Nucleus accumbens (tissue), 56 donors: ENCODE data around the gene ZNF331.
"Not testable (repeated sequence)": the region's sequence is repeated elsewhere in the genome, so short reads cannot be mapped to it uniquely, and the experiment has no call there.

ENCODE experiments used
- DNase-seq, 56 donors: peaks; one replicate each; lab custom pipeline; 2025; lab: John Stamatoyannopoulos, UW

Gene ZNF331

DNA sequence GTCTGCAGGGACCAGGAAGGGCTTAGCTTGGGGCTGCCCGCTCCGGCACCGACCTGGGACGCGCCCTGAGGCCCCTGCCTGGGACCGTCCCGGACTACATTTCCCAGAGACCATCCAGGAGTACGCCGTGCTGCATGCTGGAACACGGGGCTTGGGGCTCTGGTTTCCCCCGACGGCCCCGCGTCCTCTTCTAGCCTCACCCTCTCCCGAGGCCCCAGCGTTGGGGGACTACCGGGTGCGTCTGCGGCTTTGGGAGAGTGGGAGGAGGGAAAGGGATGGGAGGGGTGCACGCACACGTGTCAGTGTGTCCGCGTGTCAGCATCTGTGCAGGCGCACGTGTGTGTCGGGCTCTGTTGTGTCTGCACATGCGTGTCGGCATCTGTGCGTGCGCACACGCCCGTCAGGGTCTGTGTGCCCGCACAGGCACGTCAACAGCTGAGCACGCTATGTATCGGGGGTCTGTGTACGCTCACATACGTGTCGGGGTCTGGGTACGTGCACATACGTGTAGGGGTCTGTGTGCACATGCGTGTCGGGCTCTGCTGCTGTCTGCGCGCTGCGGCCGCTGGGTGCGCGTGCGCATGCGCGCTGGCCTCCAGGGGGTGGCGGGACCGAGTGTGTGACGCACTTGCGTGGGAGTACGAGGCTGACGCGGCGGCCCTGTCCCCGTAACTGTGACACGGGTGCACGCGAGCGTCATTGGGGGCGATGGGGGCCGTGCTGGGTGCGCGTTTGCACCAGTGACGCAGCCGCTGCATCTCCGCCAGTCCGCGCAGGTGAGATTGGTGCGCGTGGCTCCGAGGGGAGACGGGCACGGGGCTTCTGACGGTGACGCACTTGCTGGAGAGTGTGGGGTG, at the start of gene ZNF331:
Gene ZNF331 (plus strand): TSS at position 625 of the 857 bp plus-strand sequence. CDS start 31,232 bp downstream, outside the sequence.
- DNase-seq = peak in 54 of 56 donors; percentile 36 to 87 (median 74)

DNA sequence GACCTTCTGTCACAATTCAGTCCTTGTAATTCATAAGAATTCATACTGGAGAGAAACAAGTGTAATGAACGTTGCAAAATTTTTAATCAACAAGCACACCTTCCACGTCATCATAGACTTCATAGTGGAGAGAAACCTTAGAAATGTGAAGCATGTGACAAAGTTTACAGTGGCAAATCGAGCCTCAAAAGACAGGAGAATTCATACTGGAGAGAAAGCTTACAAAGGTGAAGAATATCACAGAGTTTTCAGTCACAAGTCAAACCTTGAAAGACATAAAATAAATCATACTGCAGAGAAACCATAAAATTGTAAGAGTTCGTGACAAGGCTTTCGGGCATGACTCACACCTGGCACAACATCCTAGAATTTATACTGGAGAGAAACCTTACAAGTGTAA, 45.8 kb upstream of the ZNF331 start:
- no peak for DNase-seq

DNA sequence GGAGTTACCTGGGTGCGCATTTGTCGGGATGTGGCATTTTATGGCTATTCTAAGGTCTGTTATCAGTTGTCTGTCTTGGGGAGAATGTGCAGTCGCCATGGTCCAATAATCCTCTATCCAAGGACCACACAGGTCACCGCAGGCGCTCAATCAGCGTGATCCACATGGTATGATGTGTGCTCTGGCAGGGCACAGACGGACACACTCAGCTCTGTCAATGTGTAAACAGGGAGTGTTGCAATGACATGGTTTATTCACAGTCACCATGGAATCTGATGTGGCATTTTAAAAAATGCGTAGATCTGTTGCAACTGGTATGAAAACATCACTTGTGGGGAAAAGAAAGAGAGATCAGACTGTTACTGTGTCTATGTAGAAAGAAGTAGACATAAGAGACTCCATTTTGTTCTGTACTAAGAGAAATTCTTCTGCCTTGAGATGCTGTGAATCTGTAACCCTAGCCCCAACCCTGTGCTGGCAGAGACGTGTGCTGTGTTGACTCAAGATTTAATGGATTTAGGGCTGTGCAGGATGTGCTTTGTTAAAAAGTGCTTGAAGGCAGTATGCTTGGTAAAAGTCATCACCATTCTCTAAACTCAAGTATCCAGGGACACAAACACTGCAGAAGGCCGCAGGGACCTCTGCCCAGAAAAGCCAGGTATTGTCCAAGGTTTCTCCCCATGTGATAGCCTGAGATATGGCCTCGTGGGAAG, 40.5 kb upstream of the ZNF331 start:
- DNase-seq = not testable (repeated sequence)

DNA sequence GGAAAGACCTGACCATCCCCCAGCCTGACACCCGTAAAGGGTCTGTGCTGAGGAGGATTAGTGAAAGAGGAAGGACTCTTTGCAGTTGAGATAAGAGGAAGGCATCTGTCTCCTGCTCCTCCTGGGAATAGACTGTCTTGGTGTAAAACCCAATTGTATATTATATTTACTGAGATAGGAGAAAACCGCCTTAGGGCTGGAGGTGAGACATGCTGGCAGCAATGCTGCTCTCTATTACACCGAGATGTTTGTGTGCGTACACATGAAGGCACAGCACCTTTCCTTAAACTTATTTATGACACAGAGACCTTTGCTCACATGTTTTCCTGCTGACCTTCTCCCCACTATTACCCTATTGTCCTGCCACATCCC, 39.9 kb upstream of the ZNF331 start:
- not testable (repeated sequence) for DNase-seq

DNA sequence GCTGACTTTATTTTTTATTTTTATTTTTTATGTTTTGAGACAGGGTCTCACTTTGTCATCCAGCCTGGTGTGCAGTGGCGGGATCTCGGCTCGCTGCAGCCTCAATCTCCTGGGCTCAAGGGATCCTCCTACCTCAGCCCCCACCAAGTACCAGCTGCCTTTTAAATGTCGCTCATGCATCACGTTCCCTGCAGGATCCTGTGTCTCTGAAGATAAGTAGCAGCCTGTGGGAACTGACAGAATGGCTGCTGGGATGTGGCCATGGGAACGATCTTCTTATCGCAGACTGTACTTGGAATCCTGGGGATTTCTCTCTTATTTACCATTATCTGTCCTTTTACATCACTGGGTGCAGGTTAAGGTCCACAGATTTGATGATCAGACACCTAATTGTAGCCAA, 34.8 kb upstream of the ZNF331 start:
- peak in 5 of 56 donors; percentile 4 to 23 (median 6) for DNase-seq

GRCh38 chr19:53503671-53504364, 34.1 kb upstream of the ZNF331 start:
- peak in 10 of 56 donors; percentile 1 to 40 (median 15) for DNase-seq

GRCh38 chr19:53504365-53504703, 33.6 kb upstream of the ZNF331 start:
- DNase-seq = peak in 18 of 56 donors; percentile 2 to 56 (median 10)

GRCh38 chr19:53504885-53505284, 33.1 kb upstream of the ZNF331 start:
- no peak for DNase-seq

GRCh38 chr19:53506728-53507127, 31.2 kb upstream of the ZNF331 start:
- DNase-seq = no peak

DNA sequence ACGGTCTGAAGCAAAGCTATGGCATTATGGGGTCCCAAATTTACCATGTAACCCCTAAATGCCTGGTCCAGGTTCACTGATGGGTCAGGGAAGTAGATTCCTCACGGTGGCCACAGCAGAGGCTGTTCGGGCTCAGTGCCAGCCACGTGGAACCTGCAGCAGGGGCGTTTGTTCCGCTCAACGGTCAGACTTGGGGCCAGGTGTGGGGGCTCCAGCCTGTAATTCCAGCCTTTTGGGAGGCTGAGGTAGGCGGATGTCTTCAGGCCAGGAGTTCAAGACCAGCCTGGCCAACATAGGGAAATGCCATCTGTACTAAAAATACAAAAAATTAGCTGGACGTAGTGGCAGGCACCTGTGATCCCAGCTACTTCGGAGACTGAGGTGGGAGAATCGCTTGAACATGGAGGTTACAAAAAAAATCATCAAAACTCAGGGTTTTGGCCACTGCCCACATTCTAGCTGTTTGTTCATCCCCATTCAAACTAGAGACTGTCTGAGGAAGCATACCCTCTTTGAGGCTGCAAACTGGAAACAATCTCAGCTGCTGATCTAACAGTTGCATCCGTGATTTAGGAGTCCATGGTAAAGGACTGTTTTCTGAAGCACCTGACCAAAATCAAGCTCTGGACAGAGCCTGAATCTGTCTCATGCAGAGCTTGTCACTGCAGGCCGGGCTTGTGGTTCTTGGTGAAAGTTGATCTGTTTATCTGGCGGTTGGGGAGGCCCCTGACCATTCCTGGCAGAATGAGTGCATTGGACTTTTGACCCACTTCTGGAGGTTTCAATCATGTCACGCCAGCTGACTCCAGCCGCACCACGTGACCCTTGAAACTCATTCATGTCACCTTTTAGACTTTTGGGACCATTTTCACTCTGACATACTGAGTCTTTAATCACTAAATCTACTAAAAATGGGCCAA, 30.2 kb upstream of the ZNF331 start:
- DNase-seq = no peak

- DNase-seq = no peak
These were observed 28.5 kb upstream of the ZNF331 start for GRCh38 chr19:53509443-53509842.

DNA sequence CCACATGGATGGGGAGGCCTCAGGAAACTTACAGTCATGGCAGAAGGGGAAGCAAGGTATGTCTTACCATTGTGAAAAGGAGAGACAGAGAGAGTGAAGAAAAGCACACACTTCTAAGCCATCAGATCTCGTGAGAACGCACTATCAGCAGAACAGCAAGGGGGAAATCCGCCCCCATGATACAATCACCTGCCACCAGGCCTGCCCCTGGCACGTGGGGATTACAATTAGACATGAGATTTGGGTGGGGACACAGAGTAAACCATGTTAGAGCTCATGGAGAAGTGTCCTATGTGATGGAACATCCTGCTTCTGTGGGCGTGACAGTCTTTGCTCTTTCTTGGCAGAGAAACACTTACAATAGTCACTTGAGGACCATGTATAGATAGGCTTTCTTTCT, 28.1 kb upstream of the ZNF331 start:
- no peak for DNase-seq

GRCh38 chr19:53511357-53511756, 26.6 kb upstream of the ZNF331 start:
- DNase-seq = no peak

DNA sequence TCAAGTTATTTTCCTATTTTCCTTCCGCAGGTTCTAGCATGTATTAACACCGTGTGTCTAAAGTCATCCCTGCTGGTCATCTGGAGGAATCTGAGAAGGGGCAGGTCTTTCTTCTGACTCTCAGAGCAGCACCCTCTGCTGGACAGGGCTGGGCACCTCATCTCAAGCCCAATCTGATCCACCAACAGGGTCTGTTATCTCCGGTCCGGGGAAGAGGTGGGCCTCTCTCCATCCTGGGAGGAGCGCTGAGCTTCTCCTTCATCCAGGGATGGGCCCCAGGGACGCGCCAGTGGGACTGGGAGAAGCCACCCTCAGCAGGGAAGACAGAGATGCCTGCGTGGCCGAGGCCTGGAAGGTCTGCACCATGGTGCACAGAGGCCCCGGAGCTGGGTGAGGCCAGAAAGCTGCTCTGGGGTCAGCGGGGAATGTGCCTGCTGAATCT, 26.0 kb upstream of the ZNF331 start:
- DNase-seq = peak in 14 of 56 donors; percentile 1 to 48 (median 18)

- DNase-seq = not testable (repeated sequence)
These were observed 22.9 kb upstream of the ZNF331 start for GRCh38 chr19:53515047-53515446.

GRCh38 chr19:53517114-53517741, 20.7 kb upstream of the ZNF331 start:
- DNase-seq = no peak

GRCh38 chr19:53518121-53518520, 19.8 kb upstream of the ZNF331 start:
- DNase-seq = no peak

DNA sequence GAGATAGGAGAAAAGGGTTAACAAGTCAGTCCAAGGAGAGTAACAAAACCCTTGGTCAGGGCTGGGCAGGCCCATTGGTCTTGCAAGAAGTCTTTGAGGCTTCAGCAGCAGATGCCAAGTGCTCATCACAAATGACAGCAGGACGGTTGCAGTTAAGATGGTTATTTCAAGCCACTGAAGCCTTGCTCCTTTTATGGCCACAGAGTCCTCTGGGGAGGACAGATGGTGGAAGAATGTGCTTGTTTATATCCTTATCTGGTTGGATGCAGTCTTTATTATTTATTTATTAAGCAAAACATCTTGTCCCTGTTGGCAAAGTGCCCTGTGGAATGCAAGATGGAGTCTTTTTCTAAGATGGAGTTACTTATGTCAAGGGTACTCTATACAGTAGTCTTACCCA, 19.2 kb upstream of the ZNF331 start:
- no peak for DNase-seq

- DNase-seq = no peak
These were observed 18.5 kb upstream of the ZNF331 start for GRCh38 chr19:53519446-53519845.

DNA sequence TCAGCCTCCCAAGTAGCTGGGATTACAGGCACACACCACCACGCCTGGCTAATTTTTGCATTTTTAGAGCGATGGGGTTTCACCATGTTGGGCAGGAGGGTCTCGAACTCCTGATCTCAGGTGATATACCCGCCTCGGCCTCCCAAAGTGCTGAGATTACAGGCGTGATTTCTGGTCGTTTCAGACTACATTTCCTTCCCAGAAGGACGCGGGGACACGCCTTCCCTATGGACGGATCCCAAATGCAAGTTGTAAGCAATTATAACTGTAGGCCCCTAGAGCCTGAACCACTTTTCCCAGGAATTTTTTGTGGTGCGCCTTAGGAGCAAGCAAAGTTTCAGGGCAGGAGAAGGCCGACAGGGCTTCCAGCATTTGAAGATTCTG, 17.8 kb upstream of the ZNF331 start:
- DNase-seq = peak in 1 of 56 donors; percentile 44
